ENCODE measurements around the gene ZNF680.

DNA sequence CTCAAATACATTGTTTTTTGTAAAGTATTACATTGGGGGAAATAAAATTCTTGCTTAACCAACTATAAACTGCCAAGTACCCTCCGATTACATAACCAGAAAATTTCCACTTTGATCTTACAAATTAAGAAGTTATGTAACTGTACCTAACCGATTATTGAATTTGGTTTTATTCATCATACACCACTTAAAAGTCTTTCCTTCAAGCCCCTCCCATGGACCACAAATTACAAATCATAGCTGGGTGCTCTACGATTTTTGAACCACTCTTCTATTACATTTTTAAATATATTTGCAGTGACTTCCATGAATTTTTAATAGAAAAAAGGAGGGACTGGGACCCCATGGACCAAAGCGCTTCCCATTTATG, 630 bp downstream of the ZNF680 start:
- TF ChIP-seq, protein P1, sequence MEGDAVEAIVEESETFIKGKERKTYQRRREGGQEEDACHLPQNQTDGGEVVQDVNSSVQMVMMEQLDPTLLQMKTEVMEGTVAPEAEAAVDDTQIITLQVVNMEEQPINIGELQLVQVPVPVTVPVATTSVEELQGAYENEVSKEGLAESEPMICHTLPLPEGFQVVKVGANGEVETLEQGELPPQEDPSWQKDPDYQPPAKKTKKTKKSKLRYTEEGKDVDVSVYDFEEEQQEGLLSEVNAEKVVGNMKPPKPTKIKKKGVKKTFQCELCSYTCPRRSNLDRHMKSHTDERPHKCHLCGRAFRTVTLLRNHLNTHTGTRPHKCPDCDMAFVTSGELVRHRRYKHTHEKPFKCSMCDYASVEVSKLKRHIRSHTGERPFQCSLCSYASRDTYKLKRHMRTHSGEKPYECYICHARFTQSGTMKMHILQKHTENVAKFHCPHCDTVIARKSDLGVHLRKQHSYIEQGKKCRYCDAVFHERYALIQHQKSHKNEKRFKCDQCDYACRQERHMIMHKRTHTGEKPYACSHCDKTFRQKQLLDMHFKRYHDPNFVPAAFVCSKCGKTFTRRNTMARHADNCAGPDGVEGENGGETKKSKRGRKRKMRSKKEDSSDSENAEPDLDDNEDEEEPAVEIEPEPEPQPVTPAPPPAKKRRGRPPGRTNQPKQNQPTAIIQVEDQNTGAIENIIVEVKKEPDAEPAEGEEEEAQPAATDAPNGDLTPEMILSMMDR (conservative IDR thresholded peaks at IDR 0.05; ENCODE audit: low read length), result no peak
- TF ChIP-seq EZH2phosphoT487 (IDR thresholded peaks at IDR 0.05; ENCODE audit: borderline replicate concordance, low read depth, low read length), result no peak
